Stomach (tissue), 9 donors: Measurements from ENCODE around the gene OCIAD2. TPM values are rescaled to one million over a fixed set of nuclear protein-coding genes. Genes with fewer than 3 reads are reported as not detected.

Experiments
- DNase-seq, 2 donors: peaks; one replicate each; pipeline versions ENCODE4 v3.0.0 to v3.0.0-alpha.2; 2013 to 2019
- H3K27ac ChIP-seq, 5 donors: fragments of 200-600 bp in 4 of 5; sonication (generic) in 4 of 5; one replicate each; pipeline ENCODE4 v1.5.1; 2013 to 2019; ENCODE audit warnings: mild to moderate bottlenecking in 1 of 5, moderate library complexity in 1 of 5
- H3K27me3 ChIP-seq, 3 donors: fragments of 200-600 bp; sonication (generic); one replicate each; pipeline ENCODE4 v1.5.1; 2017 to 2019; ENCODE audit warnings: mixed run types in 1 of 3
- H3K36me3 ChIP-seq, 4 donors: fragments of 200-600 bp; sonication (generic); 1 replicate in 3 of 4; 2 replicates in 1 of 4; pipeline ENCODE4 v1.5.1; 2016 to 2019
- H3K4me1 ChIP-seq, 4 donors: fragments of 200-600 bp; sonication (generic); one replicate each; pipeline ENCODE4 v1.5.1; 2016 to 2019
- H3K4me3 ChIP-seq, 4 donors: fragments of 200-600 bp; sonication (generic) in 3 of 4; one replicate each; pipeline ENCODE4 v1.5.1; 2016 to 2019; ENCODE audit warnings: mild to moderate bottlenecking in 1 of 4
- H3K9me3 ChIP-seq, 4 donors: fragments of 200-600 bp; sonication (generic); one replicate each; pipeline ENCODE4 v1.5.1; 2016 to 2019
- EP300 ChIP-seq: sonication (generic); formaldehyde crosslinking; IDR thresholded peaks from one replicate; pipeline ENCODE4 v1.6.1; 2017; ENCODE audit warnings: antibody characterized with exemption
- POLR2A ChIP-seq, 4 donors: fragments of 450-650 bp; IDR thresholded peaks; one replicate each; pipeline ENCODE4 v1.6.1; 2016; ENCODE audit warnings: antibody characterized with exemption in 4 of 4, control low read depth in 2 of 4, mild to moderate bottlenecking in 1 of 4, moderate library complexity in 1 of 4
- POLR2AphosphoS5 ChIP-seq, 3 donors: sonication (generic); formaldehyde crosslinking; IDR thresholded peaks; one replicate each; pipeline ENCODE4 v1.6.1; 2016; ENCODE audit warnings: antibody characterized with exemption in 3 of 3
- WGBS, 5 donors: extraction: QIAGEN DNeasy Blood & Tissue Kit in 3 of 5; methylation state at CpG; one replicate each; pipeline versions ENCODE4 v1.1.5 to v1.1.7; 2013 to 2018; 5-methylcytosine and 5-hydroxymethylcytosine counted together
- intact Hi-C: fragments of 100-400 bp; cut with DNase I; formaldehyde crosslinking; loops from one replicate; pipeline ENCODE4 v1.15.1; 2023; ENCODE audit warnings: low total_unique reads
- polyA plus RNA-seq, 3 donors: library from polyadenylated mRNA; stranded (reverse); fragments of 200-250 nt; gene quantifications; one replicate each; pipeline ENCODE4 v1.2.3, GENCODE V29; 2013
- small RNA-seq, 4 donors: library from RNA; depleted of rRNA; stranded (forward); fragments of <200 nt; gene quantifications; one replicate each; pipeline ENCODE3, GENCODE V24; 2016
- total RNA-seq, 5 donors: library from RNA; depleted of rRNA; stranded (reverse); fragments of >200 nt; gene quantifications; one replicate each; pipeline versions ENCODE4 v1.1.0 to v1.2.3, GENCODE V29; 2014 to 2016
- TF ChIP-seq, protein P1 (sequence below), 7 experiments: fragments of 450-650 bp in 4 of 7; fragments of 200-600 bp in 3 of 7; sonication (generic) in 3 of 7; IDR thresholded peaks; one replicate each; pipeline ENCODE4 v1.5.1; 2016 to 2019; ENCODE audit warnings: antibody characterized with exemption in 7 of 7, control low read depth in 2 of 7, mild to moderate bottlenecking in 1 of 7
- donor health status: healthy with polysubstance abuse.
- donor health status: Bipolar disorder and iron deficiency.
- donor health status: healthy.

Gene OCIAD2
- total and polyA plus RNA-seq, 8 donors: 1.7 to 371 (median 49.7) TPM

- WGBS, 5 donors: 72 to 88% (median 84%) methylated on average over 2 of the region's 2 CpGs
- no peak for TF ChIP-seq POLR2A (IDR thresholded peaks at IDR 0.05)
- no peak for TF ChIP-seq POLR2AphosphoS5 (IDR thresholded peaks at IDR 0.05)
- TF ChIP-seq EP300: no peak
- TF ChIP-seq, protein P1, sequence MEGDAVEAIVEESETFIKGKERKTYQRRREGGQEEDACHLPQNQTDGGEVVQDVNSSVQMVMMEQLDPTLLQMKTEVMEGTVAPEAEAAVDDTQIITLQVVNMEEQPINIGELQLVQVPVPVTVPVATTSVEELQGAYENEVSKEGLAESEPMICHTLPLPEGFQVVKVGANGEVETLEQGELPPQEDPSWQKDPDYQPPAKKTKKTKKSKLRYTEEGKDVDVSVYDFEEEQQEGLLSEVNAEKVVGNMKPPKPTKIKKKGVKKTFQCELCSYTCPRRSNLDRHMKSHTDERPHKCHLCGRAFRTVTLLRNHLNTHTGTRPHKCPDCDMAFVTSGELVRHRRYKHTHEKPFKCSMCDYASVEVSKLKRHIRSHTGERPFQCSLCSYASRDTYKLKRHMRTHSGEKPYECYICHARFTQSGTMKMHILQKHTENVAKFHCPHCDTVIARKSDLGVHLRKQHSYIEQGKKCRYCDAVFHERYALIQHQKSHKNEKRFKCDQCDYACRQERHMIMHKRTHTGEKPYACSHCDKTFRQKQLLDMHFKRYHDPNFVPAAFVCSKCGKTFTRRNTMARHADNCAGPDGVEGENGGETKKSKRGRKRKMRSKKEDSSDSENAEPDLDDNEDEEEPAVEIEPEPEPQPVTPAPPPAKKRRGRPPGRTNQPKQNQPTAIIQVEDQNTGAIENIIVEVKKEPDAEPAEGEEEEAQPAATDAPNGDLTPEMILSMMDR (IDR thresholded peaks at IDR 0.05): no peak
Measured at GRCh38 chr4:48844843-48845242, 61.7 kb downstream of the OCIAD2 start.

DNA sequence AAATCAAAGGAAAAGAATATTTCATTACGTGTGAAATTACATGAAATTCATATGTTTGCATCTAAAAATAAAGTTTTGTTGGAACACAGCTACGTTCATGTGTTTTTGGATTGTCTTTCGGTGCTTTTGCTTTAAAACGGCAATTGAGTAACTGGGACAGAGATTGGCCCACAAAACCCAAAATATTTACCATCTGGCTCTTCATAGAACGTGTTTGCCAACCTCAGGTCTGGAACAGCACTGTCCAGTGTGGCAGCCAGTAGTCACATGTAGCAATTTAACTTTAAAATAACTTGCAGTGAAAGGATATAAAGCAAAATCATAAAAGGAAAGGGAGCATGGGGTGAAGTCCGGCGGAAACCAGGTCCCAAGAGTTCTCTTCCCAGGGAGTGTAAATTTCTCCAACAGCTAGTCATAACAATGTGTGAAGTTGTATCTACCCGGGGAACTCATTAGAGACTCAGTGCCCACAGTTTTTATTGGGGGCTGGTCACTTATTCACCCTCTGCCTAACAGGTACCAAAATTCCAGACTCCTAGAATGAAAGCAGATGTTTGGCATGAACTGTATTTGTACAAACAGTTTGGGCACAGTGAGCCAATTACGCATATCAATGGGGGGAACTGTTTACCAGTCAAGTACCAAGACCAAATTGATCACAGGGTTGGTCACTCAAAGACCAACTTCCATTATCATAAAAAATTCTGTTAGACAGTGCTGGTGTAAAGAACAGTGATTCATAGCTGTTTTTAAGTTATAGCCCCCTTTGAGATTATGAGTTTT lies 65.3 kb downstream of the OCIAD2 start:
- Histone ChIP-seq H3K4me3 (no peak overlapping the region), H3K36me3 (peaks cover 24 to 91% (median 87%) of the 10 kb centered on the region in 4 donors), H3K9me3 (no peaks in the 10 kb centered on the region), H3K27ac (no peak overlapping the region), H3K27me3 (no peaks in the 10 kb centered on the region), H3K4me1 (peaks cover 0 to 23% (median 7%) of the 10 kb centered on the region in 4 donors)
- intact Hi-C loops: no loop called here
- TF ChIP-seq, protein P1 (IDR thresholded peaks at IDR 0.05): no peak
- 84 to 91% (median 88%) methylated on average over 9 of the region's 9 CpGs for WGBS, 5 donors
- no peak for DNase-seq

More at GRCh38 chr4:48844843-48845242, 61.7 kb downstream of the OCIAD2 start:
- Histone ChIP-seq H3K27me3 (no peaks in the 10 kb centered on the region), H3K27ac (no peak overlapping the region), H3K9me3 (no peaks in the 10 kb centered on the region), H3K4me1 (peaks cover 0 to 14% (median 7%) of the 10 kb centered on the region in 4 donors), H3K4me3 (no peak overlapping the region), H3K36me3 (peaks cover 10 to 84% (median 82%) of the 10 kb centered on the region in 4 donors)
- no peak for DNase-seq
- intact Hi-C loops: no loop called here

- Histone ChIP-seq H3K36me3 (peaks cover 34 to 79% (median 78%) of the 10 kb centered on the region in 4 donors), H3K4me1 (peaks cover 10 to 45% (median 20%) of the 10 kb centered on the region in 4 donors), H3K27me3 (no peaks in the 10 kb centered on the region), H3K27ac (no peak overlapping the region), H3K9me3 (no peaks in the 10 kb centered on the region), H3K4me3 (no peak overlapping the region)
- 91 to 97% (median 95%) methylated on average over 4 of the region's 4 CpGs for WGBS, 5 donors
- DNase-seq: no peak
- no peak for TF ChIP-seq POLR2AphosphoS5 (IDR thresholded peaks at IDR 0.05)
- TF ChIP-seq EP300: no peak
- no peak for TF ChIP-seq POLR2A (IDR thresholded peaks at IDR 0.05)
- TF ChIP-seq, protein P1 (IDR thresholded peaks at IDR 0.05): no peak
- intact Hi-C loops: no loop called here
Measured at GRCh38 chr4:48836658-48837057, 69.9 kb downstream of the OCIAD2 start.

Small RNAs within 50 kb of the gene (small RNA-seq; reads per million reads assigned to genes)
- gene AC020593.1 (0 reads per million in 4 donors), gene RNU6-158P (0 reads per million in 4 donors)

Other genes starting within 250 kb of the OCIAD2 start
- gene FRYL, start 126.5 kb downstream of the OCIAD2 start, total RNA-seq: 100 to 1,000 TPM in 3 of 5 donors, 10 to 100 TPM in 2; 66.4 to 697 (median 105) TPM
- gene FRYL, start 126.5 kb downstream of the OCIAD2 start, polyA plus RNA-seq: 10 to 100 TPM in 1 of 3 donors, 1 to 10 TPM in 2; 6.4 to 12.8 (median 7.8) TPM
- gene OCIAD1, start 75.7 kb downstream of the OCIAD2 start, total RNA-seq: 100 to 1,000 TPM in 3 of 5 donors, 10 to 100 TPM in 2; 24.0 to 142 (median 112) TPM
- gene OCIAD1, start 75.7 kb downstream of the OCIAD2 start, polyA plus RNA-seq: 10 to 100 TPM; 55.4 to 98.3 (median 72.6) TPM
- gene CWH43, start 79.5 kb upstream of the OCIAD2 start, total RNA-seq: 10 to 100 TPM in 1 of 5 donors, 1 to 10 TPM in 3, not detected in 1; 2.8 to 48.1 (median 3.9) TPM
- 1 to 10 TPM in 2 of 3 donors, under 1 TPM in 1; 0.50 to 2.4 (median 2.3) TPM for gene CWH43, start 79.5 kb upstream of the OCIAD2 start, polyA plus RNA-seq